ENCODE data around the gene CDK5RAP3.

- TF ChIP-seq EZH2 (IDR thresholded peaks at IDR 0.05) (no peak), POLR2AphosphoS5 (IDR thresholded peaks at IDR 0.05; ENCODE audit: borderline replicate concordance, low read depth, low read length) (no peak), FOXP2 (optimal IDR thresholded peaks at IDR 0.05; ENCODE audit: control extremely low read depth, extremely low read length, insufficient read depth) (no peak)
Observed at GRCh38 chr17:47942096-47942510, 28.8 kb upstream of the CDK5RAP3 start.

Measured in SK-N-MC (cell line).